Astrocyte (in vitro differentiated cells and primary cell): Measurements from ENCODE around the gene OR2V1. TPM values are rescaled to one million over a fixed set of nuclear protein-coding genes. Genes with fewer than 3 reads are reported as not detected.

Source experiments
- DNase-seq: peaks from one replicate; pipeline ENCODE4 v3.0.0-alpha.2; 2010; ENCODE audit warnings: low read depth
- FAIRE-seq: peaks from 2 replicates; lab custom pipeline; 2011; peaks lifted over from hg19 to GRCh38; lab: Jason Lieb, UNC
- H2AFZ ChIP-seq: 2 replicates; pipeline ENCODE4 v1.6.0; 2012; ENCODE audit warnings: low read depth, low read length, inconsistent platforms
- H3K27ac ChIP-seq: 2 replicates; pipeline ENCODE4 v1.5.1; 2011; ENCODE audit warnings: low read depth, low read length, inconsistent platforms
- H3K27me3 ChIP-seq: 2 replicates; pipeline ENCODE4 v1.6.0; 2011; ENCODE audit warnings: low read length, inconsistent platforms; ENCODE audit not compliant: insufficient read depth
- H3K36me3 ChIP-seq: 2 replicates; pipeline ENCODE4 v1.5.1; 2011; ENCODE audit warnings: low read length, inconsistent platforms; ENCODE audit not compliant: insufficient read depth
- H3K4me1 ChIP-seq: 2 replicates; pipeline ENCODE4 v1.5.1; 2011; ENCODE audit warnings: low read length, inconsistent platforms; ENCODE audit not compliant: insufficient read depth
- H3K4me2 ChIP-seq: 2 replicates; pipeline ENCODE4 v1.6.0; 2012; ENCODE audit warnings: low read length, inconsistent platforms
- H3K4me3 ChIP-seq: 2 replicates; pipeline ENCODE4 v1.5.1; 2011; ENCODE audit warnings: low read depth, mild to moderate bottlenecking, low read length, inconsistent platforms; ENCODE audit not compliant: insufficient read depth
- H3K79me2 ChIP-seq: 2 replicates; pipeline ENCODE4 v1.6.0; 2012; ENCODE audit warnings: mild to moderate bottlenecking, low read length, inconsistent platforms; ENCODE audit not compliant: insufficient read depth
- H3K9ac ChIP-seq: 2 replicates; pipeline ENCODE4 v1.6.0; 2012; ENCODE audit warnings: mild to moderate bottlenecking, low read length, inconsistent platforms
- H3K9me3 ChIP-seq: 2 replicates; pipeline ENCODE4 v1.5.1; 2012; ENCODE audit warnings: low read depth, mild to moderate bottlenecking, low read length, inconsistent platforms; ENCODE audit not compliant: insufficient read depth
- H4K20me1 ChIP-seq: 2 replicates; pipeline ENCODE4 v1.6.0; 2012; ENCODE audit warnings: low read length, inconsistent platforms; ENCODE audit not compliant: insufficient read depth
- H3K27ac Mint-ChIP-seq: one replicate; pipeline ENCODE4 v1.8.0; 2021; ENCODE audit warnings: mild to moderate bottlenecking, mixed read lengths; ENCODE audit not compliant: unreplicated experiment
- H3K27me3 Mint-ChIP-seq: one replicate; pipeline ENCODE4 v1.8.0; 2021; ENCODE audit warnings: low read depth, mixed read lengths; ENCODE audit not compliant: unreplicated experiment
- H3K36me3 Mint-ChIP-seq: one replicate; pipeline ENCODE4 v1.8.0; 2021; ENCODE audit warnings: low read depth, mixed read lengths; ENCODE audit not compliant: unreplicated experiment
- H3K4me1 Mint-ChIP-seq: one replicate; pipeline ENCODE4 v1.8.0; 2021; ENCODE audit warnings: low read depth, mixed read lengths; ENCODE audit not compliant: unreplicated experiment
- H3K4me3 Mint-ChIP-seq: one replicate; pipeline ENCODE4 v1.8.0; 2021; ENCODE audit warnings: mild to moderate bottlenecking, moderate library complexity, mixed read lengths; ENCODE audit not compliant: unreplicated experiment
- H3K9me3 Mint-ChIP-seq: one replicate; pipeline ENCODE4 v1.8.0; 2021; ENCODE audit warnings: mild to moderate bottlenecking, mixed read lengths; ENCODE audit not compliant: unreplicated experiment
- EZH2 ChIP-seq: IDR thresholded peaks from 2 replicates; pipeline ENCODE4 v1.6.1; 2012; ENCODE audit warnings: mild to moderate bottlenecking, low read length, inconsistent platforms; ENCODE audit not compliant: insufficient read depth
- total RNA-seq: library from RNA; stranded (reverse); gene quantifications from 2 replicates; pipeline ENCODE4 v1.2.1, GENCODE V29; 2021
- TF ChIP-seq, protein P1 (sequence below): IDR thresholded peaks from 2 replicates; pipeline ENCODE4 v1.5.1; 2011; ENCODE audit warnings: low read depth, mild to moderate bottlenecking, inconsistent platforms, low read length, moderate library complexity; ENCODE audit not compliant: insufficient read depth

The OR2V1 gene
- total RNA-seq, 1 donor from 2014 or later = not detected

DNA sequence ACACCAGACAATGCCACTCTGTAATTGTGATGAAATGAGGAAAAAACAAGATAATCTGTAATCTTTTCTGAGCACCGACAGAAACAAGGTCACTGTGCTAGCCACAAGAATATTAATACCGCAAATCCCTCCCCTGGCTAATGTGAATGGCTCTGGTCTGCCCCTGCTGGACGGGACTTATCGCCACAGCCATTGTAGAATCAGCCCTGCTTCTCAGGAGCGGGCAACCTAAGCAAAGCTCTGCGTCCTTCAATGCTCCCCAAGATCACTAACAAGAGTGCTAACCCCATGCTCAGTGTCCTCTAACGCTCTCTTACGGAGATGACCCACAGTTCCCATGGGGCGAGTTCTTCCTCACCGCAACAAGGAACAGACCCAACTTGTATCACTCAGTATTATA is 42.7 kb downstream of the OR2V1 start:
- Histone ChIP-seq H3K4me3 (no peak overlapping the region), H4K20me1 (no peaks in the 10 kb centered on the region), H3K9ac (no peak overlapping the region), H3K4me2 (no peak overlapping the region), H3K4me1 (no peaks in the 10 kb centered on the region), H3K27me3 (no peaks in the 10 kb centered on the region), H3K79me2 (no peaks in the 10 kb centered on the region), H2AFZ (no peak overlapping the region), H3K27ac (no peak overlapping the region), H3K9me3 (no peaks in the 10 kb centered on the region), H3K36me3 (no peaks in the 10 kb centered on the region)
- H3K9me3 Mint-ChIP-seq = peaks cover 3% of the 10 kb centered on the region
- TF ChIP-seq, protein P1, sequence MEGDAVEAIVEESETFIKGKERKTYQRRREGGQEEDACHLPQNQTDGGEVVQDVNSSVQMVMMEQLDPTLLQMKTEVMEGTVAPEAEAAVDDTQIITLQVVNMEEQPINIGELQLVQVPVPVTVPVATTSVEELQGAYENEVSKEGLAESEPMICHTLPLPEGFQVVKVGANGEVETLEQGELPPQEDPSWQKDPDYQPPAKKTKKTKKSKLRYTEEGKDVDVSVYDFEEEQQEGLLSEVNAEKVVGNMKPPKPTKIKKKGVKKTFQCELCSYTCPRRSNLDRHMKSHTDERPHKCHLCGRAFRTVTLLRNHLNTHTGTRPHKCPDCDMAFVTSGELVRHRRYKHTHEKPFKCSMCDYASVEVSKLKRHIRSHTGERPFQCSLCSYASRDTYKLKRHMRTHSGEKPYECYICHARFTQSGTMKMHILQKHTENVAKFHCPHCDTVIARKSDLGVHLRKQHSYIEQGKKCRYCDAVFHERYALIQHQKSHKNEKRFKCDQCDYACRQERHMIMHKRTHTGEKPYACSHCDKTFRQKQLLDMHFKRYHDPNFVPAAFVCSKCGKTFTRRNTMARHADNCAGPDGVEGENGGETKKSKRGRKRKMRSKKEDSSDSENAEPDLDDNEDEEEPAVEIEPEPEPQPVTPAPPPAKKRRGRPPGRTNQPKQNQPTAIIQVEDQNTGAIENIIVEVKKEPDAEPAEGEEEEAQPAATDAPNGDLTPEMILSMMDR = no peak
- TF ChIP-seq EZH2 = no peak
- DNase-seq (no peak), FAIRE-seq (no peak)
- H3K36me3 Mint-ChIP-seq = peaks cover 1% of the 10 kb centered on the region
- H3K27me3 Mint-ChIP-seq = peaks cover 36% of the 10 kb centered on the region
- no peak overlapping the region for H3K4me3 Mint-ChIP-seq
- no peak overlapping the region for H3K27ac Mint-ChIP-seq
- no peaks in the 10 kb centered on the region for H3K4me1 Mint-ChIP-seq

DNA sequence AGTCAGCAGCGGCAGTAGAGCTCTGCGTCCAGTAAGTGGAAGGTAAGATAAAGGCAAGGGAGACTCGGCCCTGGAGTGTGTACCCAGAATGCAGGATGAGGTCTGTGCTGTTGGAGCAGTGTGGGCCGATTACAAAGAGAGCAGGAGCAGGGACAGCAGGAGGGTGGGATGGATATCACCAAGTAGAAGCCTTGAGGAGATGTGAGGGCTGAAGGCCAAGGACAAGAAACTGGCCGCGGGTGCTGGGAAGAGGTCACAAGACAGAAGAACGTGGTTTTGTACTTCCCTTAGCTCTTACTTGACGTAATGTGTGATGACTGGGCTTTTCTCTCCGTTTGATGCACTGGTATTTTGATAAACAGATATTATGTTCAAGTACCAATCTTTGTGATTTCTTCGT is 43.7 kb downstream of the OR2V1 start:
- H3K4me3 Mint-ChIP-seq = no peak overlapping the region
- no peak for DNase-seq
- H3K79me2 ChIP-seq = no peaks in the 10 kb centered on the region
- no peaks in the 10 kb centered on the region for H3K27me3 ChIP-seq
- no peaks in the 10 kb centered on the region for H3K9me3 ChIP-seq
- peaks cover 3% of the 10 kb centered on the region for H3K9me3 Mint-ChIP-seq
- H4K20me1 ChIP-seq = no peaks in the 10 kb centered on the region
- no peak overlapping the region for H3K9ac ChIP-seq
- TF ChIP-seq, protein P1 = no peak
- no peak for TF ChIP-seq EZH2
- no peak overlapping the region for H3K27ac Mint-ChIP-seq
- H3K36me3 ChIP-seq = no peaks in the 10 kb centered on the region
- H2AFZ ChIP-seq = no peak overlapping the region
- H3K27ac ChIP-seq = no peak overlapping the region
- H3K36me3 Mint-ChIP-seq = peaks cover 1% of the 10 kb centered on the region
- H3K4me2 ChIP-seq = no peak overlapping the region
- H3K27me3 Mint-ChIP-seq = peaks cover 38% of the 10 kb centered on the region
- no peak overlapping the region for H3K4me3 ChIP-seq
- no peaks in the 10 kb centered on the region for H3K4me1 Mint-ChIP-seq
- H3K4me1 ChIP-seq = no peaks in the 10 kb centered on the region
- no peak for FAIRE-seq

DNA sequence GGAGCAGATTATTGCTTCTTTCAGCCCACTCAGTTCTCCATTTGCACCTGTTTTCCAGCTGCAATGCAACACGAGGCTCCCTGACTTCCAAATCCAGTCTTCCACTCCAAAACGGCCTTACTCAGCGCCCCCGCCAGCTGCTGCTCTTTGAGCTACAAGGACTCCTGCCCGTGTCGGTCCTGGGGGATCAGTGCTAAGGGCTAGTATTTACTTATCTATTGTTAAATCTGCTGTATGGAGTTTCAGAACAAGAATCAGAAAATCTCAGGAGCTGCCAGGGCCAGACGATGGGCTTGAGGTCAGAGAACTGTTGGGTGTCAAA is 44.1 kb downstream of the OR2V1 start:
- H3K27me3 Mint-ChIP-seq = peaks cover 41% of the 10 kb centered on the region
- FAIRE-seq = no peak

More for the DNA sequence above, 44.1 kb downstream of the OR2V1 start:
- Histone ChIP-seq H3K4me2 (no peak overlapping the region), H3K4me3 (no peak overlapping the region), H3K9ac (no peak overlapping the region), H3K36me3 (no peaks in the 10 kb centered on the region), H3K9me3 (no peaks in the 10 kb centered on the region), H3K79me2 (no peaks in the 10 kb centered on the region), H4K20me1 (no peaks in the 10 kb centered on the region), H2AFZ (no peak overlapping the region), H3K27me3 (no peaks in the 10 kb centered on the region), H3K27ac (no peak overlapping the region), H3K4me1 (no peaks in the 10 kb centered on the region)
- TF ChIP-seq, protein P1 = no peak
- no peak for TF ChIP-seq EZH2
- Mint-ChIP-seq H3K4me1 (no peaks in the 10 kb centered on the region), H3K9me3 (peaks cover 3% of the 10 kb centered on the region), H3K4me3 (no peak overlapping the region), H3K36me3 (peaks cover 1% of the 10 kb centered on the region), H3K27ac (no peak overlapping the region)
- DNase-seq = no peak
